ACHN (cell line): Measurements from ENCODE around the gene ARRDC1.
A peak's percentile ranks its signal among the peaks of the same experiment; 100 is the strongest.
"Not testable (repeated sequence)": the region's sequence is repeated elsewhere in the genome, so short reads cannot be mapped to it uniquely, and the experiment has no call there.

Experiments used
- DNase-seq: peaks from one replicate; pipeline ENCODE4 v3.0.0-alpha.2; 2015
- in situ Hi-C: cut with HindIII; loops from 2 replicates; pipeline ENCODE4 v1.10.0; 2017; ENCODE audit warnings: low sequenced_read_pairs, low pct_ligation_motif_present, low pct_unique_long_range_greater_than_20kb

ARRDC1 gene, protein sequence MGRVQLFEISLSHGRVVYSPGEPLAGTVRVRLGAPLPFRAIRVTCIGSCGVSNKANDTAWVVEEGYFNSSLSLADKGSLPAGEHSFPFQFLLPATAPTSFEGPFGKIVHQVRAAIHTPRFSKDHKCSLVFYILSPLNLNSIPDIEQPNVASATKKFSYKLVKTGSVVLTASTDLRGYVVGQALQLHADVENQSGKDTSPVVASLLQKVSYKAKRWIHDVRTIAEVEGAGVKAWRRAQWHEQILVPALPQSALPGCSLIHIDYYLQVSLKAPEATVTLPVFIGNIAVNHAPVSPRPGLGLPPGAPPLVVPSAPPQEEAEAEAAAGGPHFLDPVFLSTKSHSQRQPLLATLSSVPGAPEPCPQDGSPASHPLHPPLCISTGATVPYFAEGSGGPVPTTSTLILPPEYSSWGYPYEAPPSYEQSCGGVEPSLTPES

GRCh38 chr9:137605121-137606004 is at the start of gene ARRDC1:
ARRDC1 (plus strand) TSS chr9:137605686; CDS start chr9:137605718, 32 bp downstream.
- in situ Hi-C loops = no loop called here

DNA sequence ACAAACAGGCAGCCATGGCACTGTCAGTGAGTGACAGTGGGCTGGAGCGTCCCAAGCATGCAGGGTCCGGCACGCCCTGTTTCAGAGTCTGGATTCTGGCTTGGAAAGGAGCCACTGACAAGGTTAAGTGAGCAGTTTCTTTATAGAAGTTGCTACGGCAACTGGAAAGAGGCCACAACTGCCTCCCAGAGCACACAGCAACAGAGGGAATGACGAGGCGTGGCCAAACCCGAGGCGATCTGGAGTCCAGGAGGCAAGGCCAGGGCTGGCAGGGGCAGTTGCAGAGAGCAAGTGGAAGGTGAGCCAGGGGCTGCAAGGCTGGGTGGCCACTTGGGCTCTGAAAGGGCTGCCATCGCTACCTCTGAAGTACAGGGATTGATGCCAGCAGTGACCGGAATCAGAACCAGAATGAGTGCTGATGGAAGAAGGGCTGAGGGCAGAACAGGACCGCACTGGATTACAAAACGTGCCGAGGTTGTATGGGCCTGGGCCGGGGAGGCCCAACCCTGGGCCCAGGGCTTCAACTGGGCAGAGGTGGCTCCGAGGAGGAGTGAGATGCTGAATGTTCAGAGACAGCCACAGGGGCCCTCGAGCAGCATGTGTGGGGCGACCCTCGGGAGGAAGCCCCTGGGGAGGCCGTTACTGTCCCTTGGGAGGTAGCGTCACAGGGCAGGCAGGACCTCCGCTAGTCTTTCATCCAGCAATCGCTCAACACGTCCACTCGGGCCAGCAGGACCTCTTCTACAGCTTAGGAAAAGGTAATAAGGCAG is 49.2 kb upstream of the ARRDC1 start:
- in situ Hi-C loops = no loop called here
- no peak for DNase-seq

More at GRCh38 chr9:137605121-137606004, at the start of gene ARRDC1:
- DNase-seq = peak; percentile 83

DNA sequence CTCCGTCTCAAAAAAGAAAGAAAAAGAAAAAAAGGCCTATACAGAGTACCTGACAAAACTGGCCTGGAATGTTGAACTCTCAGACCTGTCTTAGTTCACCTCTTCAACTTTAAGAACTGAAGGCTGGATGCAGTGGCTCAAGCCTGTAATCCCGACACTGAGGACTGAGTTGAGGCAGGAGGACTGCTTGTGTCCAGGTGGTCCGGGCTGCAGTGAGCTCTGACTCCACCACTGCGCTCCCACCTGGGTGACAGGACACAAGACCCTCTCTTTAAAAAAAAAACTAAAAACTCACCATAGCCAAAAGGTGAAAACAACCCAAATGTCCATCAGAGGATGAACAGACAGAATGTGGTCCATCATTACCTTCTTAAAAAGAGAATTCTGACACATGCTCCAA is 47.4 kb upstream of the ARRDC1 start:
- in situ Hi-C loops = no loop called here
- DNase-seq = no peak

DNA sequence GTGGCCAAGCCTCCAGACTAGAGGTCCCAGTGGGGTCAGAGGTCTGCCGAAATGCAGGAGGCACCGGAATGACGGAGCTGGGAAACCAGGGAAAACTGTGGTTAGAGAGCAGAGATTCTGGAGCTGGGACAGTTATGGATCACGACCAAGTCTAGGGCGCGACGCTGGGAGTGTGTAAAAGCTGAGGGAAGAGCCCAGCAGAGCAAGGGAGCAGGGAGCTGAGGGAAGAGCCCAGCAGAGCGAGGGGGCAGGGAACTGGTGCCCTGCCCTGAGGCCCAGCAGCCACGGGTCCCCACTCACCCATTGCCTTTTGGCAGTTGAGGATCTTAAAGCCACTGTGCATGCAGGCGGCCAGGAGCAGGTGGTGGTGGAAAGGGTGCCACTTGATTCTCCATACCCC is 41.4 kb upstream of the ARRDC1 start:
- no peak for DNase-seq
- in situ Hi-C loops = no loop called here

- no peak for DNase-seq
- in situ Hi-C loops = no loop called here
Observed at GRCh38 chr9:137564817-137565411, 40.6 kb upstream of the ARRDC1 start.

DNA sequence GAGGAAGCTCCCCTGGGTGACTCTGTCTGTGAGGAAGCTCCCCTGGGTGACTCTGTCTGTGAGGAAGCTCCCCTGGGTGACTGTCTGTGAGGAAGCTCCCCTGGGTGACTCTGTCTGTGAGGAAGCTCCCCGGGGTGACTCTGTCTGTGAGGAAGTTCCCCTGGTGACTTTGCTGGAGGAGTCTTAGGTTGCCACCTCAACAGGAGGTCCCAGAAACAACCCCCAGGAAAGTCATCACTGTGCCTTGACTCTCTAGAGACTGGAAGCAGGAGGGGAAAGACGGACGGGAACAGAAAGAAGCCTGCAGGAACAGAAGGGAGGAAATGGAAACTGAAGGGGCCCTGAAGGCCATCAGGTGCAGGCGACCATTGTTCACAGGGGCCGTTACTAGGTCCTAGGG is 37.0 kb upstream of the ARRDC1 start:
- in situ Hi-C loops, DNase-seq: not testable (repeated sequence)

GRCh38 chr9:137569609-137570203 is 35.8 kb upstream of the ARRDC1 start:
- in situ Hi-C loops = no loop called here
- no peak for DNase-seq

GRCh38 chr9:137570566-137570965 is 34.9 kb upstream of the ARRDC1 start:
- no peak for DNase-seq
- in situ Hi-C loops = no loop called here

DNA sequence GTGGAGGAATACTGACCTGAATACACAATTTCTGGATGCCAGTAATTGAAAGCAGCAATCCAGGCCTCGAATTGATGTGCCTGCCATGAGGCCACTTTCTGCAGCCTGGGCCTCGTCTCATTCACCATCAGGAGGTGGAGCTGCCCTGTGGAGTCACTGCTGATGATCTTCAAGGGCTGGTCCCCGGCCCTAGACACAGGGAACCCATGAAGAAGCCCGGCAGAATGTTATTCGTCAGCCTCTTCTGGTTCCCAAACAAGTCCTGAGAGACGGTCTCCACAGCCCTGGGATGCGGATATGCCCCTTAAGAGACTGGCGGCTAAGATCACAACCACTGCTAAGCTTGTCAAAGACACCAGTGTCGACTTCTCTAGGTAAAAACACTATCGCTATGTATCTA is 31.3 kb upstream of the ARRDC1 start:
- no peak for DNase-seq
- in situ Hi-C loops = no loop called here

DNA sequence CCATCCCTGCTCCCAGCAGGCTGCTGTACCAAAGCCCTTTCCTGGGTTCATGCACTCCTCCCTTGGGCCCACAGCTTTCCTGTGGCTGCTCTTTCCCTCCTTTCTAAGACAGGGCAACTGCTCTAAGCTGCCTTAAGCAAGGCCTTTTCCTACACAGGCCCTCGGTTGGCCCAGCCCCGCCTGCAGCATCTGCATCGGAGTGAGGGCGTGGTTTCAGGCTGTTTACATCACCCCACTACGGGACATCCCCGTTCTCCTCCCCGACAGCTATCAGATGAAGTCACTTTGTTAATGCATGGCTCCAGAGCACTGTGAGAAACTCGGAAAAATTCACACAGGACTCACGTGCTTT is 30.1 kb upstream of the ARRDC1 start:
- no peak for DNase-seq
- in situ Hi-C loops = no loop called here

DNA sequence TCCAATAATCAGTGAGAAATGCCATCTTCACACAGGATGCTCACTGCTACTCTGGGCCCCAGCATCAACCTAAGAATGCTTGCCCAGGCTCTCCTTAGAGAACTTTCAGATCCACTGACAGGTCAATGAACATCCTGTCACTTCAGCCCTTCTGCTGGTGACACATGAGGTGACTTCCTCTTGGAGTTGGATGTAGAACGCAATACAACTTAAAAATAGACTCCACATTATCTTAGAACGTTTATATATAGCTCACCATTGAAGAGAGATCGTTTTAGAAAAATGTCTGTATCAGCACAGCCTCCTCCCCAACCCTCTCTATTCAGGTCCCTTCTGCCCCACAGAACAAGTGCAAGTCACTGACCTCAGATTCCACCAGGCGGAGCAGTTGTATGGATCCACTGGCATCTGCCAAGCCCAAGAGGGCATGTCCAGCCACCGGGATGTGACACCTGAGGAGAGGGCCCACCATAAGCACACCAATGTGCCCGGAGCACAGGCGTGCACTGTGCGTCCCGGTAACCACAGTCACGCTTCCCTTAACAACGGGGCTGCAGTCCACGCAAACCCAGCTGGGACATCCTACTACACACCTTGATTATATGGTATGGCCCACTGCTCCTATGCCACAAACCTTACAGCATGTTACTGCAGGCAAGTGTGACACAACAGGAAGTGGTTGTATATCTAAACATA is 29.6 kb upstream of the ARRDC1 start:
- DNase-seq = no peak
- in situ Hi-C loops = no loop called here

GRCh38 chr9:137578518-137579258 is 26.8 kb upstream of the ARRDC1 start, which contains the start of gene DPH7:
DPH7 (minus strand) TSS chr9:137578925; CDS start chr9:137578777, 148 bp downstream.
- in situ Hi-C loops = no loop called here
- DNase-seq = peak; percentile 89

GRCh38 chr9:137579259-137579604 is 26.3 kb upstream of the ARRDC1 start:
- DNase-seq = no peak
- in situ Hi-C loops = no loop called here

- in situ Hi-C loops = no loop called here
- no peak for DNase-seq
Observed at GRCh38 chr9:137580209-137580953, 25.1 kb upstream of the ARRDC1 start.

DNA sequence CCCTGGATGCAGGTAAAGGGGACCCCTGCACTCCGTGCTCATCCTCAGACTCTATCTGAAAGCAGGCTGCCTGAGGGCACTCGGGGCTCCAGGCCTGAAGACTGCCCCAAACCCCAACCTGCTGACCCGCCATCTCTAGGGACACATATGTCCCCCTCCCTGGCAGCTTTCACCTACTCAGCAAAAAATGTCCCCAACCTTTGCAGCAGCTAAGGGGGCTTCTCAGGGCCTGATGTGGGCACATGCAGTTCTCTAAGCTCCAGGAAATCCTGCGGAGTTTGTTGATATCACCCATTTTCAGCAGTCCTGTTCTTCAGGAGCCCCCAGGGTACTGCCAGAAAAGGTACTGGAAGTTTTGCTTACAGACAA is 24.5 kb upstream of the ARRDC1 start:
- no peak for DNase-seq
- in situ Hi-C loops = no loop called here
